Measurements from ENCODE around the gene APOC4. TPM values are rescaled to one million over a fixed set of nuclear protein-coding genes. Genes with fewer than 3 reads are reported as not detected.

Gene APOC4
- total and polyA plus RNA-seq, 2 donors (not counting 1 experiment from before 2014, with no cell fraction given): not detected

DNA sequence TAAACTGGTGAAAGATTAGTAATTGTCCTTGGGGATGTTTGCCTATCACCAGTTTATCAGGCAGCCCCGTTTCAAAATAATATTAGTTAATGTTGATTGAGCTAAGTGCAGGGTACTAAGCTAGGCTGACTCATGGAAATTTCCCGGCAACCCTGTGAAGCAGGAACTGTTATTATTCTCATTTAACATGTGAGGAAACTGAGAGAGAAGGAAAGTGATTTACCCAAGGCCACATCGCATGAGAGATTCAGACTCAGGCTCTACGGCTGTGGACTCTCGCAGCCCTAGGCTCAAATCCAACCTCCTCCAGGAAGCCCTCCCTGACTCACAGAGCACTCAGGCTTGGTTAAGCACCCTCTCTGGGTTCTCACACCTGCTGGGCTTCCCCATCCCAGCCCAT is 32.8 kb downstream of the APOC4 start:
- H3K9ac ChIP-seq (ENCODE audit: low read length): no peak overlapping the region
- no peak overlapping the region for H2AFZ ChIP-seq (ENCODE audit: insufficient read depth, low read depth, low read length, poor library complexity, severe bottlenecking)
- no peaks in the 10 kb centered on the region for H3K9me3 ChIP-seq (ENCODE audit: control extremely low read depth in 1 of 3, control insufficient read depth in 2 of 3, insufficient read depth in 1 of 3, low read length in 2 of 3)
- intact Hi-C loops (cut with micrococcal nuclease): no loop called here
- WGBS (ENCODE audit: insufficient coverage): 67% methylated on average over 1 of the region's 5 CpGs
- no peak overlapping the region for H3K4me3 Mint-ChIP-seq
- H3K27ac Mint-ChIP-seq: no peak overlapping the region
- peaks cover 2 to 72% of the 10 kb centered on the region in 2 experiments for H3K36me3 ChIP-seq (replicated peaks in 1 of 2; ENCODE audit: control extremely low read depth in 1 of 2, control insufficient read depth in 1 of 2, extremely low read depth in 1 of 2, insufficient read depth in 2 of 2, low read length in 1 of 2)
- H3K79me2 ChIP-seq (ENCODE audit: control insufficient read depth, insufficient read depth, low read length): peaks cover 63% of the 10 kb centered on the region
- DNase-seq: no peak
- ChIA-PET CTCF (interaction anchor here (1.1 to 1.6 kb wide), 3 partner anchors 9 to 77 kb away, joined by 3 read pairs; no protein-coding TSS in a partner anchor), POLR2A (no interaction called here)
- TF ChIP-seq, protein P1, sequence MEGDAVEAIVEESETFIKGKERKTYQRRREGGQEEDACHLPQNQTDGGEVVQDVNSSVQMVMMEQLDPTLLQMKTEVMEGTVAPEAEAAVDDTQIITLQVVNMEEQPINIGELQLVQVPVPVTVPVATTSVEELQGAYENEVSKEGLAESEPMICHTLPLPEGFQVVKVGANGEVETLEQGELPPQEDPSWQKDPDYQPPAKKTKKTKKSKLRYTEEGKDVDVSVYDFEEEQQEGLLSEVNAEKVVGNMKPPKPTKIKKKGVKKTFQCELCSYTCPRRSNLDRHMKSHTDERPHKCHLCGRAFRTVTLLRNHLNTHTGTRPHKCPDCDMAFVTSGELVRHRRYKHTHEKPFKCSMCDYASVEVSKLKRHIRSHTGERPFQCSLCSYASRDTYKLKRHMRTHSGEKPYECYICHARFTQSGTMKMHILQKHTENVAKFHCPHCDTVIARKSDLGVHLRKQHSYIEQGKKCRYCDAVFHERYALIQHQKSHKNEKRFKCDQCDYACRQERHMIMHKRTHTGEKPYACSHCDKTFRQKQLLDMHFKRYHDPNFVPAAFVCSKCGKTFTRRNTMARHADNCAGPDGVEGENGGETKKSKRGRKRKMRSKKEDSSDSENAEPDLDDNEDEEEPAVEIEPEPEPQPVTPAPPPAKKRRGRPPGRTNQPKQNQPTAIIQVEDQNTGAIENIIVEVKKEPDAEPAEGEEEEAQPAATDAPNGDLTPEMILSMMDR (IDR thresholded peaks at IDR 0.05): no peak
- TF ChIP-seq EZH2 (IDR thresholded peaks at IDR 0.05; ENCODE audit: borderline replicate concordance, insufficient read depth, low read depth, low read length, poor library complexity, severe bottlenecking): no peak
- H3K9me3 Mint-ChIP-seq (ENCODE audit: insufficient read depth): no peaks in the 10 kb centered on the region
- no peaks in the 10 kb centered on the region for H3K27me3 ChIP-seq (replicated peaks in 1 of 4; ENCODE audit: control extremely low read depth in 1 of 4, control insufficient read depth in 3 of 4, insufficient read depth in 4 of 4, low read length in 3 of 4)
- H3K4me3 ChIP-seq (ENCODE audit: control extremely low read depth in 1 of 5, extremely low read depth in 1 of 5, insufficient read depth in 1 of 5, low read depth in 2 of 5, low read length in 4 of 5): no peak overlapping the region
- peaks cover 35% of the 10 kb centered on the region for H4K20me1 ChIP-seq (ENCODE audit: control insufficient read depth, insufficient read depth, low read length, poor library complexity, severe bottlenecking)
- H3K4me1 Mint-ChIP-seq: peaks cover 6% of the 10 kb centered on the region
- H3K27ac ChIP-seq (ENCODE audit: low read length in 2 of 2): no peak overlapping the region
- ATAC-seq (ENCODE audit: low read depth): no peak
- no peak overlapping the region for H3K4me2 ChIP-seq (replicated peaks; ENCODE audit: low read depth, low read length, poor library complexity, severe bottlenecking)
- H3K4me1 ChIP-seq (ENCODE audit: control insufficient read depth in 2 of 2, insufficient read depth in 2 of 2, low read length in 2 of 2): peaks cover 4 to 12% of the 10 kb centered on the region in 2 donors
- no peaks in the 10 kb centered on the region for H3K27me3 Mint-ChIP-seq

DNA sequence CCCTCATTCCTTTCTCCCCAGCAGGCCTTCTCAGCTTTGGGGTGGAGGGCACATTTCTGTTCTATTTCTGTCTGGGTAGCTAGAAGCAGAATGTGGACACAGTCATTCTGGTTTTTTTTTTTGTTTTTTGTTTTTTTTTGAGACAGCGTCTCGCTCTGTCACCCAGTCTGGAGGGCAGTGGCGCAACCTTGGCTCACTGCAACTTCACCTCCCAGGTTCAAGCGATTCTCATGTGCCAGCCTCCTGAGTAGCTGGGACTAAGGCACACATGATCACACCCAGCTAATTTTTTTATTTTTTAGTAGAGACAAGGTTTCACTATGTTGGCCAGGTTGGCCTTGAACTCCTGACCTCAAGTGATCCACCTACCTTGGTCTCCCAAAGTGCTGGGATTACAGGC is 33.4 kb downstream of the APOC4 start:
- peaks cover 29% of the 10 kb centered on the region for H4K20me1 ChIP-seq (ENCODE audit: control insufficient read depth, insufficient read depth, low read length, poor library complexity, severe bottlenecking)
- POLR2A ChIA-PET: no interaction called here
- ATAC-seq (ENCODE audit: low read depth): no peak
- H3K27me3 Mint-ChIP-seq: no peaks in the 10 kb centered on the region
- no peak overlapping the region for H3K27ac ChIP-seq (ENCODE audit: low read length in 2 of 2)
- peaks cover 60% of the 10 kb centered on the region for H3K79me2 ChIP-seq (ENCODE audit: control insufficient read depth, insufficient read depth, low read length)
- H3K27me3 ChIP-seq (replicated peaks in 1 of 4; ENCODE audit: control extremely low read depth in 1 of 4, control insufficient read depth in 3 of 4, insufficient read depth in 4 of 4, low read length in 3 of 4): no peaks in the 10 kb centered on the region
- 100% methylated on average over 2 of the region's 4 CpGs for WGBS (ENCODE audit: insufficient coverage)
- intact Hi-C loops (cut with micrococcal nuclease): no loop called here
- H3K9me3 ChIP-seq (ENCODE audit: control extremely low read depth in 1 of 3, control insufficient read depth in 2 of 3, insufficient read depth in 1 of 3, low read length in 2 of 3): no peaks in the 10 kb centered on the region
- no peak overlapping the region for H3K4me3 Mint-ChIP-seq
- DNase-seq: no peak
- no peak overlapping the region for H3K9ac ChIP-seq (ENCODE audit: low read length)
- TF ChIP-seq EZH2 (IDR thresholded peaks at IDR 0.05; ENCODE audit: borderline replicate concordance, insufficient read depth, low read depth, low read length, poor library complexity, severe bottlenecking): no peak
- TF ChIP-seq, protein P1 (IDR thresholded peaks at IDR 0.05): no peak
- H3K4me1 ChIP-seq (ENCODE audit: control insufficient read depth in 2 of 2, insufficient read depth in 2 of 2, low read length in 2 of 2): peaks cover 4 to 12% of the 10 kb centered on the region in 2 donors
- no peak overlapping the region for H3K4me2 ChIP-seq (replicated peaks; ENCODE audit: low read depth, low read length, poor library complexity, severe bottlenecking)
- no peak overlapping the region for H3K4me3 ChIP-seq (ENCODE audit: control extremely low read depth in 1 of 5, extremely low read depth in 1 of 5, insufficient read depth in 1 of 5, low read depth in 2 of 5, low read length in 4 of 5)
- CTCF ChIA-PET: interaction anchor here (0.6 kb wide), 1 partner anchor 401 kb away, joined by 4 read pairs; no protein-coding TSS in a partner anchor
- H3K9me3 Mint-ChIP-seq (ENCODE audit: insufficient read depth): no peaks in the 10 kb centered on the region
- peaks cover 6% of the 10 kb centered on the region for H3K4me1 Mint-ChIP-seq
- H3K36me3 ChIP-seq (replicated peaks in 1 of 2; ENCODE audit: control extremely low read depth in 1 of 2, control insufficient read depth in 1 of 2, extremely low read depth in 1 of 2, insufficient read depth in 2 of 2, low read length in 1 of 2): peaks cover 2 to 69% of the 10 kb centered on the region in 2 experiments
- no peak overlapping the region for H2AFZ ChIP-seq (ENCODE audit: insufficient read depth, low read depth, low read length, poor library complexity, severe bottlenecking)
- H3K27ac Mint-ChIP-seq: no peak overlapping the region

All from B cell (primary cell).